Gastroesophageal sphincter (tissue), 3 donors: ENCODE data around the gene PRH2.

ENCODE experiments used
- CTCF ChIP-seq, 4 experiments: fragments of 200-600 bp in 2 of 4; fragments of 450-650 bp in 2 of 4; sonication (generic) in 1 of 4; IDR thresholded peaks; one replicate each; pipeline ENCODE4 v1.5.1; 2017 to 2019; ENCODE audit warnings: antibody characterized with exemption in 4 of 4, mild to moderate bottlenecking in 2 of 4, moderate library complexity in 2 of 4
- POLR2A ChIP-seq, 2 donors: fragments of 450-650 bp; IDR thresholded peaks; one replicate each; pipeline ENCODE4 v1.6.1; 2017; ENCODE audit warnings: antibody characterized with exemption in 2 of 2, mild to moderate bottlenecking in 2 of 2, moderate library complexity in 1 of 2
- POLR2AphosphoS5 ChIP-seq: sonication (generic); formaldehyde crosslinking; IDR thresholded peaks from one replicate; pipeline ENCODE4 v1.6.1; 2017; ENCODE audit warnings: antibody characterized with exemption

GRCh38 chr12:10959804-10960203, 30.8 kb downstream of the PRH2 start:
- TF ChIP-seq CTCF (IDR thresholded peaks at IDR 0.05): no peak
- no peak for TF ChIP-seq POLR2AphosphoS5
- TF ChIP-seq POLR2A (IDR thresholded peaks at IDR 0.05): no peak
